HEK293 (cell line): Measurements from ENCODE around the gene SSBP3.

ENCODE experiments used
- CTCF ChIA-PET: fragments of 350-600 bp; formaldehyde crosslinking; extraction: SDS; loops from one replicate; lab custom pipeline; 2021; ENCODE audit warnings: antibody characterized with exemption; lab: Yijun Ruan, JAX
- POLR2A ChIA-PET: fragments of 300-600 bp; formaldehyde crosslinking; extraction: SDS; loops from one replicate; lab custom pipeline; 2020; ENCODE audit warnings: antibody characterized with exemption, inconsistent platforms; lab: Yijun Ruan, JAX
- H3K27ac ChIP-seq: fragments of 200-500 bp; sonication (Bioruptor generic); 2 replicates; pipeline ENCODE4 v1.5.1; 2014; ENCODE audit warnings: low read depth, low read length, control low read depth, inconsistent platforms; ENCODE audit errors: extremely low read depth
- H3K36me3 ChIP-seq, 2 experiments: fragments of 200-500 bp in 1 of 2; sonication (Bioruptor generic) in 1 of 2; 1 replicate in 1 of 2; 2 replicates in 1 of 2; pipeline ENCODE4 v1.5.1; 2014 to 2017; ENCODE audit warnings: inconsistent platforms in 2 of 2, low read length in 2 of 2; ENCODE audit not compliant: control insufficient read depth in 2 of 2, insufficient read depth in 1 of 2
- H3K4me1 ChIP-seq: fragments of 200-500 bp; sonication (Bioruptor generic); 2 replicates; pipeline ENCODE4 v1.5.1; 2014; ENCODE audit warnings: mild to moderate bottlenecking, low read length, inconsistent platforms; ENCODE audit not compliant: control insufficient read depth, insufficient read depth
- H3K4me3 ChIP-seq: 2 replicates; pipeline ENCODE4 v1.5.1; 2011; ENCODE audit warnings: low read depth, mild to moderate bottlenecking, control low read depth, low read length, moderate library complexity
- H3K9me3 ChIP-seq: fragments of 200-500 bp; sonication (Bioruptor generic); 2 replicates; pipeline ENCODE4 v1.5.1; 2014; ENCODE audit warnings: low read depth, low read length, inconsistent platforms; ENCODE audit not compliant: control insufficient read depth, insufficient read depth
- EGR2 ChIP-seq: fragments of 450-650 bp; formaldehyde crosslinking; IDR thresholded peaks from 2 replicates; pipeline ENCODE4 v1.5.1; 2016; ENCODE audit warnings: low read depth, missing biosample characterization, missing genetic modification characterization
- GLIS1 ChIP-seq: fragments of 450-650 bp; formaldehyde crosslinking; IDR thresholded peaks from 2 replicates; pipeline ENCODE4 v1.5.1; 2016; ENCODE audit warnings: missing biosample characterization, missing genetic modification characterization
- GLIS2 ChIP-seq: fragments of 450-650 bp; formaldehyde crosslinking; IDR thresholded peaks from 2 replicates; pipeline ENCODE4 v1.5.1; 2016; ENCODE audit warnings: missing biosample characterization, missing genetic modification characterization
- IKZF3 ChIP-seq: fragments of 450-650 bp; IDR thresholded peaks from 2 replicates; pipeline ENCODE4 v1.5.0; 2018; ENCODE audit warnings: missing biosample characterization, mild to moderate bottlenecking, missing genetic modification characterization, moderate library complexity
- KLF10 ChIP-seq: fragments of 450-650 bp; IDR thresholded peaks from 2 replicates; pipeline ENCODE4 v1.5.1; 2018; ENCODE audit warnings: missing biosample characterization, mild to moderate bottlenecking, missing genetic modification characterization
- MZF1 ChIP-seq: fragments of 450-650 bp; formaldehyde crosslinking; IDR thresholded peaks from 2 replicates; pipeline ENCODE4 v1.5.1; 2017; ENCODE audit warnings: missing biosample characterization, missing genetic modification characterization, borderline replicate concordance
- OSR2 ChIP-seq: fragments of 450-650 bp; formaldehyde crosslinking; IDR thresholded peaks from 2 replicates; pipeline ENCODE4 v1.5.1; 2016; ENCODE audit warnings: missing biosample characterization, missing genetic modification characterization
- PRDM1 ChIP-seq: fragments of 450-650 bp; formaldehyde crosslinking; IDR thresholded peaks from 2 replicates; pipeline ENCODE4; 2016; ENCODE audit warnings: missing biosample characterization, missing genetic modification characterization
- SCRT1 ChIP-seq: fragments of 450-650 bp; formaldehyde crosslinking; IDR thresholded peaks from 2 replicates; pipeline ENCODE4 v1.5.1; 2016; ENCODE audit warnings: missing biosample characterization, missing genetic modification characterization, borderline replicate concordance
- SP7 ChIP-seq: fragments of 450-650 bp; formaldehyde crosslinking; IDR thresholded peaks from 2 replicates; pipeline ENCODE4 v1.5.1; 2016; ENCODE audit warnings: missing biosample characterization, missing genetic modification characterization
- ZBTB17 ChIP-seq: fragments of 450-650 bp; formaldehyde crosslinking; IDR thresholded peaks from 2 replicates; pipeline ENCODE4 v1.5.1; 2016; ENCODE audit warnings: missing biosample characterization, missing genetic modification characterization
- ZFP3 ChIP-seq: fragments of 450-650 bp; formaldehyde crosslinking; IDR thresholded peaks from 2 replicates; pipeline ENCODE4 v1.5.1; 2016; ENCODE audit warnings: low read depth, missing biosample characterization, missing genetic modification characterization
- ZIC2 ChIP-seq: fragments of 450-650 bp; formaldehyde crosslinking; IDR thresholded peaks from 2 replicates; pipeline ENCODE4 v1.5.1; 2016; ENCODE audit warnings: missing biosample characterization, missing genetic modification characterization
- ZNF174 ChIP-seq: fragments of 450-650 bp; formaldehyde crosslinking; IDR thresholded peaks from 2 replicates; pipeline ENCODE4 v1.5.0; 2017; ENCODE audit warnings: missing biosample characterization, mild to moderate bottlenecking, missing genetic modification characterization
- ZNF214 ChIP-seq: fragments of 450-650 bp; formaldehyde crosslinking; IDR thresholded peaks from 2 replicates; pipeline ENCODE4 v1.5.1; 2017; ENCODE audit warnings: missing biosample characterization, mild to moderate bottlenecking, missing genetic modification characterization, borderline replicate concordance
- ZNF24 ChIP-seq: fragments of 450-650 bp; formaldehyde crosslinking; IDR thresholded peaks from 2 replicates; pipeline ENCODE4 v1.5.1; 2016; ENCODE audit warnings: missing biosample characterization, missing genetic modification characterization
- ZNF423 ChIP-seq: fragments of 450-650 bp; formaldehyde crosslinking; IDR thresholded peaks from 2 replicates; pipeline ENCODE4 v1.5.1; 2016; ENCODE audit warnings: missing biosample characterization, missing genetic modification characterization
- ZNF501 ChIP-seq: fragments of 450-650 bp; formaldehyde crosslinking; IDR thresholded peaks from 2 replicates; pipeline ENCODE4 v1.5.1; 2016; ENCODE audit warnings: missing biosample characterization, missing genetic modification characterization
- ZNF560 ChIP-seq: fragments of 450-650 bp; formaldehyde crosslinking; IDR thresholded peaks from 2 replicates; pipeline ENCODE4 v1.5.1; 2017; ENCODE audit warnings: missing biosample characterization, missing genetic modification characterization, borderline replicate concordance
- ZNF629 ChIP-seq: fragments of 450-650 bp; formaldehyde crosslinking; IDR thresholded peaks from 2 replicates; pipeline ENCODE4 v1.5.1; 2017; ENCODE audit warnings: missing biosample characterization, missing genetic modification characterization
- ZSCAN30 ChIP-seq: fragments of 450-650 bp; IDR thresholded peaks from 2 replicates; pipeline ENCODE4 v1.5.1; 2018; ENCODE audit warnings: missing biosample characterization, mild to moderate bottlenecking, missing genetic modification characterization, moderate library complexity
- TF ChIP-seq, protein P1 (sequence below): fragments of 450-650 bp; formaldehyde crosslinking; IDR thresholded peaks from 2 replicates; pipeline ENCODE4 v1.5.1; 2017; ENCODE audit warnings: missing biosample characterization, missing genetic modification characterization
- TF ChIP-seq, protein P2 (sequence below): fragments of 450-650 bp; formaldehyde crosslinking; IDR thresholded peaks from 2 replicates; pipeline ENCODE4 v1.5.1; 2016; ENCODE audit warnings: missing biosample characterization, missing genetic modification characterization
- TF ChIP-seq, protein P3 (sequence below): fragments of 450-650 bp; formaldehyde crosslinking; IDR thresholded peaks from 2 replicates; pipeline ENCODE4 v1.5.1; 2016; ENCODE audit warnings: missing biosample characterization, missing genetic modification characterization
- TF ChIP-seq, protein P4 (sequence below): fragments of 450-650 bp; formaldehyde crosslinking; IDR thresholded peaks from 2 replicates; pipeline ENCODE4 v1.5.1; 2016; ENCODE audit warnings: missing biosample characterization, missing genetic modification characterization

Gene SSBP3

DNA sequence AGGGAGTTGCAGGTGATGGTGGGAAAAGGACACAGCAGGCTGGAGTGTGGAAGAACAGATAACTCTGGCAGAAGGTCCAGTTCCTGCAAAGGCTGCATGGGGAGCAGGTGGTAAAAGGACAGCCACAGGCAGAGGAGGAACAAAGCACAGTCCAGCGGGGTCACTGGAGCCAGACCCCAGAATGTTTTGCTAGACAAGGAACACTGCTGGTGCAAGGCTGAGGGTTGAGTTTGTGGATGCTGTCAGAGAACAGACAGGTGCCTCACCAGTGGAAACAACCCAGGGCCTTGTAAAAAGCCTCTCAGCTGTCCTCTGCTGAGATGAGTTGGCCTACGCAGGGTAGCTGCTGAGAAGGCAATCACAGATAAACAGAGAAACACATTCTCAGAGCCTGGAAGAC, 101.7 kb downstream of the SSBP3 start:
- H3K36me3 ChIP-seq = no peaks in the 10 kb centered on the region
- no peak overlapping the region for H3K4me3 ChIP-seq
- CTCF ChIA-PET = no interaction called here
- 0 out of 2 replicates have a peak, but pooled peaks cover 4% of the 10 kb centered on the region for H3K4me1 ChIP-seq
- POLR2A ChIA-PET = no interaction called here
- no peak overlapping the region for H3K27ac ChIP-seq
- TF ChIP-seq ZNF174 (tag by site-specific recombination) (no peak), SCRT1 (tag by site-specific recombination) (0 out of 2 replicates have a peak, but pooled peaks have one; percentile 14)
- no peaks in the 10 kb centered on the region for H3K9me3 ChIP-seq

GRCh38 chr1:54302951-54303843, 103.0 kb downstream of the SSBP3 start:
- H3K36me3 ChIP-seq = no peaks in the 10 kb centered on the region
- no peak overlapping the region for H3K27ac ChIP-seq
- no peak overlapping the region for H3K4me3 ChIP-seq
- H3K4me1 ChIP-seq = peaks cover 11% of the 10 kb centered on the region; the same call in 1 of the 2 replicates
- POLR2A ChIA-PET = no interaction called here
- H3K9me3 ChIP-seq = no peaks in the 10 kb centered on the region
- CTCF ChIA-PET = no interaction called here
- TF ChIP-seq ZIC2 (tag by site-specific recombination) = peak; percentile 98
- TF ChIP-seq OSR2 (tag by site-specific recombination) = peak; percentile 86
- TF ChIP-seq ZNF423 (tag by site-specific recombination) = peak; percentile 91
- peak; percentile 94 for TF ChIP-seq GLIS1 (tag by site-specific recombination)
- TF ChIP-seq ZNF629 (tag by site-specific recombination) = peak; percentile 62; the same call in 1 of the 2 replicates
- peak; percentile 52 for TF ChIP-seq ZSCAN30
- peak; percentile 60; the same call in 1 of the 2 replicates for TF ChIP-seq ZBTB17 (tag by site-specific recombination)
- no peak for TF ChIP-seq PRDM1 (tag by site-specific recombination)
- no peak for TF ChIP-seq MZF1 (tag by site-specific recombination)
- peak; percentile 89 for TF ChIP-seq ZNF24 (tag by site-specific recombination)
- TF ChIP-seq, protein P1, sequence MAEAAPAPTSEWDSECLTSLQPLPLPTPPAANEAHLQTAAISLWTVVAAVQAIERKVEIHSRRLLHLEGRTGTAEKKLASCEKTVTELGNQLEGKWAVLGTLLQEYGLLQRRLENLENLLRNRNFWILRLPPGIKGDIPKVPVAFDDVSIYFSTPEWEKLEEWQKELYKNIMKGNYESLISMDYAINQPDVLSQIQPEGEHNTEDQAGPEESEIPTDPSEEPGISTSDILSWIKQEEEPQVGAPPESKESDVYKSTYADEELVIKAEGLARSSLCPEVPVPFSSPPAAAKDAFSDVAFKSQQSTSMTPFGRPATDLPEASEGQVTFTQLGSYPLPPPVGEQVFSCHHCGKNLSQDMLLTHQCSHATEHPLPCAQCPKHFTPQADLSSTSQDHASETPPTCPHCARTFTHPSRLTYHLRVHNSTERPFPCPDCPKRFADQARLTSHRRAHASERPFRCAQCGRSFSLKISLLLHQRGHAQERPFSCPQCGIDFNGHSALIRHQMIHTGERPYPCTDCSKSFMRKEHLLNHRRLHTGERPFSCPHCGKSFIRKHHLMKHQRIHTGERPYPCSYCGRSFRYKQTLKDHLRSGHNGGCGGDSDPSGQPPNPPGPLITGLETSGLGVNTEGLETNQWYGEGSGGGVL (tag by site-specific recombination) = peak; percentile 91
- TF ChIP-seq ZNF560 (tag by site-specific recombination) = no peak
- TF ChIP-seq GLIS2 (tag by site-specific recombination) = peak; percentile 73
- no peak for TF ChIP-seq ZNF174 (tag by site-specific recombination)
- TF ChIP-seq, protein P2, sequence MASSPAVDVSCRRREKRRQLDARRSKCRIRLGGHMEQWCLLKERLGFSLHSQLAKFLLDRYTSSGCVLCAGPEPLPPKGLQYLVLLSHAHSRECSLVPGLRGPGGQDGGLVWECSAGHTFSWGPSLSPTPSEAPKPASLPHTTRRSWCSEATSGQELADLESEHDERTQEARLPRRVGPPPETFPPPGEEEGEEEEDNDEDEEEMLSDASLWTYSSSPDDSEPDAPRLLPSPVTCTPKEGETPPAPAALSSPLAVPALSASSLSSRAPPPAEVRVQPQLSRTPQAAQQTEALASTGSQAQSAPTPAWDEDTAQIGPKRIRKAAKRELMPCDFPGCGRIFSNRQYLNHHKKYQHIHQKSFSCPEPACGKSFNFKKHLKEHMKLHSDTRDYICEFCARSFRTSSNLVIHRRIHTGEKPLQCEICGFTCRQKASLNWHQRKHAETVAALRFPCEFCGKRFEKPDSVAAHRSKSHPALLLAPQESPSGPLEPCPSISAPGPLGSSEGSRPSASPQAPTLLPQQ (tag by site-specific recombination) = 0 out of 2 replicates have a peak, but pooled peaks have one; percentile 43
- TF ChIP-seq, protein P3, sequence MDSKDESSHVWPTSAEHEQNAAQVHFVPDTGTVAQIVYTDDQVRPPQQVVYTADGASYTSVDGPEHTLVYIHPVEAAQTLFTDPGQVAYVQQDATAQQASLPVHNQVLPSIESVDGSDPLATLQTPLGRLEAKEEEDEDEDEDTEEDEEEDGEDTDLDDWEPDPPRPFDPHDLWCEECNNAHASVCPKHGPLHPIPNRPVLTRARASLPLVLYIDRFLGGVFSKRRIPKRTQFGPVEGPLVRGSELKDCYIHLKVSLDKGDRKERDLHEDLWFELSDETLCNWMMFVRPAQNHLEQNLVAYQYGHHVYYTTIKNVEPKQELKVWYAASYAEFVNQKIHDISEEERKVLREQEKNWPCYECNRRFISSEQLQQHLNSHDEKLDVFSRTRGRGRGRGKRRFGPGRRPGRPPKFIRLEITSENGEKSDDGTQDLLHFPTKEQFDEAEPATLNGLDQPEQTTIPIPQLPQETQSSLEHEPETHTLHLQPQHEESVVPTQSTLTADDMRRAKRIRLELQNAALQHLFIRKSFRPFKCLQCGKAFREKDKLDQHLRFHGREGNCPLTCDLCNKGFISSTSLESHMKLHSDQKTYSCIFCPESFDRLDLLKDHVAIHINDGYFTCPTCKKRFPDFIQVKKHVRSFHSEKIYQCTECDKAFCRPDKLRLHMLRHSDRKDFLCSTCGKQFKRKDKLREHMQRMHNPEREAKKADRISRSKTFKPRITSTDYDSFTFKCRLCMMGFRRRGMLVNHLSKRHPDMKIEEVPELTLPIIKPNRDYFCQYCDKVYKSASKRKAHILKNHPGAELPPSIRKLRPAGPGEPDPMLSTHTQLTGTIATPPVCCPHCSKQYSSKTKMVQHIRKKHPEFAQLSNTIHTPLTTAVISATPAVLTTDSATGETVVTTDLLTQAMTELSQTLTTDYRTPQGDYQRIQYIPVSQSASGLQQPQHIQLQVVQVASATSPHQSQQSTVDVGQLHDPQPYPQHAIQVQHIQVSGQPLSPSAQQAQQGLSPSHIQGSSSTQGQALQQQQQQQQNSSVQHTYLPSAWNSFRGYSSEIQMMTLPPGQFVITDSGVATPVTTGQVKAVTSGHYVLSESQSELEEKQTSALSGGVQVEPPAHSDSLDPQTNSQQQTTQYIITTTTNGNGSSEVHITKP (tag by site-specific recombination) = peak; percentile 34; the same call in 1 of the 2 replicates
- no peak for TF ChIP-seq ZNF214
- 0 out of 2 replicates have a peak, but pooled peaks have one; percentile 31 for TF ChIP-seq ZNF501
- TF ChIP-seq IKZF3 = peak; percentile 70
- TF ChIP-seq SP7 (tag by site-specific recombination) = peak; percentile 95
- no peak for TF ChIP-seq EGR2
- TF ChIP-seq KLF10 (tag by site-specific recombination) = peak; percentile 62; the same call in 1 of the 2 replicates
- TF ChIP-seq, protein P4, sequence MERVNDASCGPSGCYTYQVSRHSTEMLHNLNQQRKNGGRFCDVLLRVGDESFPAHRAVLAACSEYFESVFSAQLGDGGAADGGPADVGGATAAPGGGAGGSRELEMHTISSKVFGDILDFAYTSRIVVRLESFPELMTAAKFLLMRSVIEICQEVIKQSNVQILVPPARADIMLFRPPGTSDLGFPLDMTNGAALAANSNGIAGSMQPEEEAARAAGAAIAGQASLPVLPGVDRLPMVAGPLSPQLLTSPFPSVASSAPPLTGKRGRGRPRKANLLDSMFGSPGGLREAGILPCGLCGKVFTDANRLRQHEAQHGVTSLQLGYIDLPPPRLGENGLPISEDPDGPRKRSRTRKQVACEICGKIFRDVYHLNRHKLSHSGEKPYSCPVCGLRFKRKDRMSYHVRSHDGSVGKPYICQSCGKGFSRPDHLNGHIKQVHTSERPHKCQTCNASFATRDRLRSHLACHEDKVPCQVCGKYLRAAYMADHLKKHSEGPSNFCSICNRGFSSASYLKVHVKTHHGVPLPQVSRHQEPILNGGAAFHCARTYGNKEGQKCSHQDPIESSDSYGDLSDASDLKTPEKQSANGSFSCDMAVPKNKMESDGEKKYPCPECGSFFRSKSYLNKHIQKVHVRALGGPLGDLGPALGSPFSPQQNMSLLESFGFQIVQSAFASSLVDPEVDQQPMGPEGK = peak; percentile 88
- TF ChIP-seq ZFP3 = no peak
